A549 (cell line): ENCODE results near the gene DISC1. TPM values are rescaled to one million over a fixed set of nuclear protein-coding genes. Genes with fewer than 3 reads are reported as not detected.
"Not testable (repeated sequence)": the region's sequence is repeated elsewhere in the genome, so short reads cannot be mapped to it uniquely, and the experiment has no call there.

ENCODE experiments used
- ATAC-seq, 2 experiments: fragments of 200-7000 bp in 1 of 2; fragments of >200 bp in 1 of 2; cut with Nextera tagmentation in 1 of 2; cut with Tn5 transposase in 1 of 2; 3 replicates each; pipeline versions ENCODE4 v1.8.0 to v1.9.1; 2018 to 2020; ENCODE audit warnings: mild to moderate bottlenecking in 1 of 2, moderate library complexity in 1 of 2
- CTCF ChIA-PET: fragments of 300-600 bp; sonication (Branson Sonifier 250); formaldehyde crosslinking; extraction: SDS; loops from one replicate; lab custom pipeline; 2021; ENCODE audit warnings: antibody characterized with exemption, inconsistent platforms; lab: Yijun Ruan, JAX
- POLR2A ChIA-PET: fragments of 350-600 bp; formaldehyde crosslinking; extraction: SDS; loops from one replicate; lab custom pipeline; 2021; ENCODE audit warnings: antibody characterized with exemption, inconsistent platforms; lab: Yijun Ruan, JAX
- DNase-seq, 2 experiments: peaks; one replicate each; pipeline versions ENCODE4 v3.0.0 to v3.0.0-alpha.2; 2011 to 2016; ENCODE audit warnings: low read depth in 1 of 2, low spot score in 1 of 2
- FAIRE-seq: peaks from 2 replicates; lab custom pipeline; 2011; peaks lifted over from hg19 to GRCh38; lab: Jason Lieb, UNC
- H3K27ac ChIP-seq, 2 experiments: fragments of >200 bp; sonication (Bioruptor Twin); formaldehyde crosslinking; 3 replicates each; pipeline ENCODE4 v1.5.1; 2016 to 2017
- H3K4me1 ChIP-seq: fragments of >200 bp; sonication (Bioruptor Twin); formaldehyde crosslinking; 3 replicates; pipeline ENCODE4 v1.6.1; 2016
- H3K4me2 ChIP-seq: fragments of >200 bp; sonication (Bioruptor Twin); formaldehyde crosslinking; 3 replicates; pipeline ENCODE4 v1.6.1; 2016
- H3K4me3 ChIP-seq: fragments of >200 bp; sonication (Bioruptor Twin); formaldehyde crosslinking; 3 replicates; pipeline ENCODE4 v1.5.1; 2016
- H3K9me3 ChIP-seq: fragments of >200 bp; sonication (Bioruptor Twin); formaldehyde crosslinking; 3 replicates; pipeline ENCODE4 v1.6.1; 2016
- BHLHE40 ChIP-seq: IDR thresholded peaks from 2 replicates; pipeline ENCODE4 v1.6.1; 2012; ENCODE audit warnings: low read depth, low read length, inconsistent platforms
- CBX2 ChIP-seq: fragments of 200-600 bp; sonication (generic); IDR thresholded peaks from 2 replicates; pipeline ENCODE4 v1.6.1; 2016; ENCODE audit warnings: low read depth, mild to moderate bottlenecking, borderline replicate concordance
- EHF ChIP-seq: fragments of 250-450 bp; sonication (Bioruptor Pico); IDR thresholded peaks from 2 replicates; pipeline ENCODE4 v1.5.0; 2020; ENCODE audit warnings: mild to moderate bottlenecking
- EP300 ChIP-seq, 2 experiments: fragments of >200 bp; sonication (Bioruptor Twin); formaldehyde crosslinking; IDR thresholded peaks; 2 replicates in 1 of 2; 3 replicates in 1 of 2; pipeline ENCODE4 v1.6.1; 2016 to 2017
- FOSL2 ChIP-seq, 2 experiments: fragments of 450-650 bp in 1 of 2; fragments of >200 bp in 1 of 2; sonication (Bioruptor Twin) in 1 of 2; formaldehyde crosslinking; IDR thresholded peaks; 2 replicates each; pipeline versions ENCODE4 v1.5.0 to v1.6.1; 2016 to 2020; ENCODE audit warnings: mild to moderate bottlenecking in 1 of 2, moderate library complexity in 1 of 2
- JUN ChIP-seq, 2 experiments: fragments of >200 bp; sonication (Bioruptor Twin); formaldehyde crosslinking; IDR thresholded peaks; 2 replicates in 1 of 2; 3 replicates in 1 of 2; pipeline ENCODE4 v1.6.1; 2016 to 2017
- JUNB ChIP-seq: fragments of >200 bp; sonication (Bioruptor Twin); formaldehyde crosslinking; IDR thresholded peaks from 2 replicates; pipeline ENCODE4 v1.6.1; 2016
- MAFK ChIP-seq: fragments of 450-650 bp; IDR thresholded peaks from 2 replicates; pipeline ENCODE4 v1.6.1; 2014; ENCODE audit not compliant: partially characterized antibody
- MAZ ChIP-seq: fragments of 150-350 bp; IDR thresholded peaks from 2 replicates; pipeline ENCODE4 v1.6.1; 2014; ENCODE audit warnings: antibody characterized with exemption, low read depth, low read length, borderline replicate concordance
- REST ChIP-seq: fragments of 200-600 bp; sonication (generic); IDR thresholded peaks from 2 replicates; pipeline ENCODE4 v1.6.1; 2016; ENCODE audit warnings: antibody characterized with exemption, mild to moderate bottlenecking, moderate library complexity
- ZC3H11A ChIP-seq: fragments of 450-650 bp; IDR thresholded peaks from 2 replicates; pipeline ENCODE4 v1.6.1; 2014; ENCODE audit warnings: antibody characterized with exemption, mild to moderate bottlenecking
- ZNF302 ChIP-seq: fragments of 250-450 bp; sonication (Bioruptor Pico); IDR thresholded peaks from 2 replicates; pipeline ENCODE4 v1.9.0; 2021; ENCODE audit warnings: inconsistent platforms, mild to moderate bottlenecking, moderate library complexity
- whole genome bisulfite sequencing: methylation state at CpG from one replicate; pipeline ENCODE4 v1.1.6; 2017; ENCODE audit errors: missing lambda C conversion rate; 5-methylcytosine and 5-hydroxymethylcytosine counted together
- polyA plus RNA-seq, 4 experiments: library from polyadenylated mRNA; depleted of rRNA in 3 of 4; stranded (reverse); fragments of >200 nt; fragmentation: RNase III in 1 of 4; extraction: RNeasy Plus Mini Kit Qiagen cat#74134 plus additional on column Dnase treatment in 1 of 4; gene quantifications; 2 replicates in 3 of 4; 3 replicates in 1 of 4; pipeline ENCODE4 v1.2.3, GENCODE V29; 2011 to 2017
- TF ChIP-seq, protein P1 (sequence below): fragments of >200 bp; sonication (Bioruptor Twin); formaldehyde crosslinking; IDR thresholded peaks from 2 replicates; pipeline ENCODE4 v1.6.1; 2016
- TF ChIP-seq, protein P2 (sequence below): fragments of 250-450 bp; sonication (Bioruptor Pico); IDR thresholded peaks from 2 replicates; pipeline ENCODE4 v1.5.0; 2021; ENCODE audit warnings: mild to moderate bottlenecking, moderate library complexity, borderline replicate concordance

The DISC1 gene
- polyA plus RNA-seq, 2 of the 4 experiments (the other 2 are of a cell fraction), result 0.39 to 0.74 TPM

GRCh38 chr1:231899713-231900435 is 273.3 kb downstream of the DISC1 start (continued):
- TF ChIP-seq EP300 (IDR thresholded peaks at IDR 0.05), result no peak

DNA sequence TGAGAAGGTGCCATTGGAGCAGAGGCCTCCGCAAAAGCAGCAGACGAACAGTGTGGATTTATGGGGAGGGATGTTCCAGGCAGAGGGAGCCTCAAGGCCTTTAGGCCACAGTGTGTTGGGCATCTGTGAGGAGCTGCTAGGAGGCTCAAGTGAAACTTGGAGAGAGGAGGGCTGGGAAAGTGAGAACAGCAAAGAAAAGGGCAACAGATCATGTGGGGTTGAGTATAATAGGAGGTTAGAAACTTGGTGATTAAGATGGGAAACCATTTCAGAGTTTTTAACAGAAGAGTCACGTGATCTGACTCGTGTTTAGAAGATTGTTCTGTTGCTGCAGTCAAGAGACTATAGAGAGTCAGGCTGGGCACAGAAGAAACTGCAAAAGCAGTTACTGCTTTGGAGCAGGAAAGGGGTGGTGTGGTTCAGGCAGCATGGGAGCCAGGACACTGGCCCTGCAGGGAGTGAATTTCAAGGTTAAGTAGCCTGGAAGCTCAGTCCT is 277.0 kb downstream of the DISC1 start:
- no peak overlapping the region for H3K27ac ChIP-seq
- DNase-seq, result no peak
- TF ChIP-seq EHF (no peak), JUN (IDR thresholded peaks at IDR 0.05) (no peak), REST (no peak), MAFK (no peak), CBX2 (no peak), BHLHE40 (no peak), FOSL2 (IDR thresholded peaks at IDR 0.05) (no peak), FOSL2 (CRISPR knock-in tag; IDR thresholded peaks at IDR 0.05) (no peak), ZC3H11A (no peak), JUNB (no peak)
- TF ChIP-seq, protein P1, sequence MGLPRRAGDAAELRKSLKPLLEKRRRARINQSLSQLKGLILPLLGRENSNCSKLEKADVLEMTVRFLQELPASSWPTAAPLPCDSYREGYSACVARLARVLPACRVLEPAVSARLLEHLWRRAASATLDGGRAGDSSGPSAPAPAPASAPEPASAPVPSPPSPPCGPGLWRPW, result no peak
- TF ChIP-seq, protein P2, sequence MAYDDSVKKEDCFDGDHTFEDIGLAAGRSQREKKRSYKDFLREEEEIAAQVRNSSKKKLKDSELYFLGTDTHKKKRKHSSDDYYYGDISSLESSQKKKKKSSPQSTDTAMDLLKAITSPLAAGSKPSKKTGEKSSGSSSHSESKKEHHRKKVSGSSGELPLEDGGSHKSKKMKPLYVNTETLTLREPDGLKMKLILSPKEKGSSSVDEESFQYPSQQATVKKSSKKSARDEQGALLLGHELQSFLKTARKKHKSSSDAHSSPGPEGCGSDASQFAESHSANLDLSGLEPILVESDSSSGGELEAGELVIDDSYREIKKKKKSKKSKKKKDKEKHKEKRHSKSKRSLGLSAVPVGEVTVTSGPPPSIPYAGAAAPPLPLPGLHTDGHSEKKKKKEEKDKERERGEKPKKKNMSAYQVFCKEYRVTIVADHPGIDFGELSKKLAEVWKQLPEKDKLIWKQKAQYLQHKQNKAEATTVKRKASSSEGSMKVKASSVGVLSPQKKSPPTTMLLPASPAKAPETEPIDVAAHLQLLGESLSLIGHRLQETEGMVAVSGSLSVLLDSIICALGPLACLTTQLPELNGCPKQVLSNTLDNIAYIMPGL (CRISPR knock-in tag), result no peak
- TF ChIP-seq, all 56 proteins: peak for 0
- ChIA-PET CTCF (interaction anchor here (0.5 to 1.3 kb wide), 2 partner anchors 36 to 587 kb away, joined by 3 to 4 read pairs; no protein-coding TSS in a partner anchor), POLR2A (no interaction called here)
- peaks cover 12% of the 10 kb centered on the region; the same call in 2 of the 3 replicates for H3K9me3 ChIP-seq
- H3K4me2 ChIP-seq, result no peak overlapping the region
- WGBS, result 61% methylated on average over 4 of the region's 4 CpGs
- FAIRE-seq, result no peak
- no peak for ATAC-seq
- H3K4me1 ChIP-seq, result no peaks in the 10 kb centered on the region
- no peak overlapping the region for H3K4me3 ChIP-seq

DNA sequence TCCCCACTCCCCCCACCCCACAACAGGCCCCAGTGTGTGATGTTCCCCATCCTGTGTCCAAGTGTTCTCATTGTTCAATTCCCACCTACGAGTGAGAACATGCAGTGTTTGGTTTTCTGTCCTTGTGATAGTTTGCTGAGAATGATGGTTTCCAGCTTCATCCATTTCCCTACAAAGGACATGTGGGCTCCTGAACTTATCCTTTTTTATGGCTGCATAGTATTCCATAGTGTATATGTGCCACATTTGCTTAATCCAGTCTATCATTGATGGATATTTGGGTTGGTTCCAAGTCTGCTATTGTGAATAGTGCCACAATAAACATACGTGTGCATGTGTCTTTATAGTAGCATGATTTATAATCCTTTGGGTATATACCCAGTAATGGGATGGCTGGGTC is 280.7 kb downstream of the DISC1 start:
- peaks cover 12% of the 10 kb centered on the region; the same call in 2 of the 3 replicates for H3K9me3 ChIP-seq
- POLR2A ChIA-PET, H3K27ac ChIP-seq, CTCF ChIA-PET, H3K4me2 ChIP-seq, ATAC-seq, H3K4me3 ChIP-seq, FAIRE-seq, DNase-seq, H3K4me1 ChIP-seq: not testable (repeated sequence)
- WGBS, result 53% methylated on average over 2 of the region's 2 CpGs

DNA sequence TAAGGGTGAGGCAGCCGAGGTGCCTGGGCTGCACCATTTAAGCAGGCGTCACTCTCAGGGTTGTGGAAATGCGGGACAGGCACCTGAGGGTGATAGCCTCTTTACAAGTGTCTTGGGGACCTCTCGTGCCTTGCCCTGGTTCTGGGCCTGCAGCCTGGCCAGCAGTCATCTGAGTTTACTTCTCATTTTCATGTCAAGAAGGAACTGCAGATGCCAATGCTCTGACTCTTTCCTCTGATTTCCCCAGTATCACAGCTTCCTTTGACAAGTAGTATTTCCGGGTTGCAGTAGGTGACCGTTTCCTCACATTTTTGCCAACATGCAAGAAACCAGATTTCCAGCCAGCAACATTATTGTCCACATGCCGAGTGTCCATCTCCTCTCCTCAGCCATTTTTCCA is 286.9 kb downstream of the DISC1 start:
- Histone ChIP-seq H3K9me3 (no peaks in the 10 kb centered on the region), H3K27ac (no peak overlapping the region), H3K4me3 (no peak overlapping the region), H3K4me2 (no peak overlapping the region), H3K4me1 (peaks cover 4% of the 10 kb centered on the region; the same call in 1 of the 3 replicates)
- FAIRE-seq (no peak), ATAC-seq (no peak), DNase-seq (no peak)
- ChIA-PET POLR2A (no interaction called here), CTCF (no interaction called here)
- TF ChIP-seq ZNF302 (CRISPR knock-in tag) (no peak), MAZ (no peak), JUNB (no peak)
- WGBS, result 68% methylated on average over 7 of the region's 7 CpGs
